ENCODE results near the gene DDB1.
A peak's percentile ranks its signal among the peaks of the same experiment; 100 is the strongest.

The DDB1 gene

DNA sequence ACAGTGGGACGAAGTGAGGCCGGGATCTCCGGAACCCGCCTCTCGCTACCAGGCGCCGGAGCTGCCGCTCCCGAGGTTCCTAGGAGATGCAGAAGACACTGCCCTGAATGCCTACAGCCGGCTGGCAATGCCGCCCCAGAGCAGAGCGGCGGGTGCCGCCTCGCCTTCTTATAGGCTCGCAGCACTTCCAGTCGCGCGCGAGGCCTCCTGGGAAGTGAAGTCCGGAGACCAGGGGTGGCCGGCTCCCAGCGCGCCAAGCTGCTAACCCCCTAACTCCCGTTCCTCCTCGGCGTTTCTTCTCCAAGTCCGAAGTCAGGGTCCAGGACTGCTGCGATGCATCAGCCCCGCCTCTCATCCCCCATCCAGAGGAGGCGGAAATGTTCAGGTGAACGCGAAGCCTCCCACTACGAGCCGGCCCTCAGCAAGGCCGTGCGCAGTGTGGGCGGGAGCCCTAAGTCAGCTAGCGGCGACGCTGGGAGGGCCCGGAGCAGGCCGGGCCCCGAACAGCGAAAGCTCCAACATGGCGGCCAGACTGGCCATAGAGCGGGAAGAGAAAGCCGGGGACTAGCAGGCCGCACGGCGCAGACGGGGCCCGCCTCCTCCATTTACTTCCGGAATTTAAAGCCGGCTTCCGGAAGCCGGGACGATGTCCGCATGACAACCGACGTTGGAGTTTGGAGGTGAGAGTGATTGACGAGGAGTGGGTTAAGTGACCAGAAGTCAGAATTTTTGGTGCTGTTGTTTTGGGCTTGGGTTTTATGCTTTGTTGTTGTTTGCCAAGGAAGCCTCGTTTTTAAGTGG, 29.0 kb upstream of the DDB1 start, which contains the start of the genes CYB561A3 and TMEM138:
CYB561A3 (minus strand) TSS at position 142 of the 801 bp plus-strand sequence. CDS start 5,169 bp downstream, outside the sequence.
TMEM138 (plus strand) TSS at position 634 of the 801 bp plus-strand sequence. CDS start 2,017 bp downstream, outside the sequence.
- peak; percentile 83 for DNase-seq (ENCODE audit: insufficient read length, low spot score)
- TF ChIP-seq CTCF (IDR thresholded peaks at IDR 0.05; ENCODE audit: insufficient read depth, missing control alignments): no peak
- FAIRE-seq: no peak

DNA sequence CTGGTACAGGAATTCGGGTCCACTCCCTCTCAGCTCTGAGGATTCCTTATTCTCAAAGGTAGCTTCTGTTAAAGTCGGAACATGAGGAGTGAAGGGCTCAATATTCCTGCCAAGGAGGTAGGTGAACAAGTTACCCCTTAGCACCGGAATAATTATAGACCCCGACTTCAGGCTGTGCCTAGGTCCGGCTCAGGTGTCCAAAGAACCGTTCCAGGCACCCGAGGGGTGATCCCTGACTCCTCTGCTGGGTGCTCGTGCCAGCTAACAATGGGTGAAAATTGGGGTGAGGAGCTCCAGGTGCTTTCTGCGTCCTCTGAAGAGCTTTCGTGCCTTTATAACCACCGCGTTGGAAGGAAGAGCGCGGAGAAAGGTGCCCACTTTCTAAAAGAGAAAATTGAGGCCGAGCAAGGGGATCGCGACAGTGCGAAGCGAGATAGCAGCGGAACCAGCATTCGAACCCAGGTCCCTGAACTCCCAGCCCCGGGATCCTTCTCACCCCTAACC, 28.4 kb upstream of the DDB1 start:
- FAIRE-seq: no peak
- TF ChIP-seq CTCF (IDR thresholded peaks at IDR 0.05; ENCODE audit: insufficient read depth, missing control alignments): no peak
- DNase-seq (ENCODE audit: insufficient read length, low spot score): no peak

DNA sequence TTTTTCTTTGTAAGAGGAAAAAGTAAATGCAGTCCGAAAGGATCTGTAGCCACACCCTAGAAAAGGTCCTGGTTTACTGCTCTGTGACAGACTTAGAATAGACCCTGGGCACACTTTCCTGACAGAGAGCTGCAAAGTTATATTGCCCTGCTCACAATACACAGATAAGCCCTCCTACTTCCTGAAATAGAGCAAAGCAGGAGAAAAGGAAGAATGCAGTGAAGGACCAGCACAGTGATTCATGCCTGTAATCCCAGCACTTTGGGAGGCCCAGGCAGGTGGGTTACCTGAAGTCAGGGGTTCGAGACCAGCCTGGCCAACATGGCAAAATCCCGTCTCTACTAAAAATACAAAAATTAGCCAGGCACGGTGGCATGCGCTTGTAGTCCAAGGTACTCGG, 26.6 kb upstream of the DDB1 start:
- no peak for DNase-seq (ENCODE audit: insufficient read length, low spot score)
- no peak for TF ChIP-seq CTCF (IDR thresholded peaks at IDR 0.05; ENCODE audit: insufficient read depth, missing control alignments)
- no peak for FAIRE-seq

GRCh38 chr11:61358566-61358965, 25.7 kb upstream of the DDB1 start:
- no peak for TF ChIP-seq CTCF (IDR thresholded peaks at IDR 0.05; ENCODE audit: insufficient read depth, missing control alignments)
- FAIRE-seq (no peak), DNase-seq (ENCODE audit: insufficient read length, low spot score) (no peak)

GRCh38 chr11:61357894-61358239, 25.0 kb upstream of the DDB1 start:
- no peak for TF ChIP-seq CTCF (IDR thresholded peaks at IDR 0.05; ENCODE audit: insufficient read depth, missing control alignments)
- no peak for DNase-seq (ENCODE audit: insufficient read length, low spot score)
- no peak for FAIRE-seq

DNA sequence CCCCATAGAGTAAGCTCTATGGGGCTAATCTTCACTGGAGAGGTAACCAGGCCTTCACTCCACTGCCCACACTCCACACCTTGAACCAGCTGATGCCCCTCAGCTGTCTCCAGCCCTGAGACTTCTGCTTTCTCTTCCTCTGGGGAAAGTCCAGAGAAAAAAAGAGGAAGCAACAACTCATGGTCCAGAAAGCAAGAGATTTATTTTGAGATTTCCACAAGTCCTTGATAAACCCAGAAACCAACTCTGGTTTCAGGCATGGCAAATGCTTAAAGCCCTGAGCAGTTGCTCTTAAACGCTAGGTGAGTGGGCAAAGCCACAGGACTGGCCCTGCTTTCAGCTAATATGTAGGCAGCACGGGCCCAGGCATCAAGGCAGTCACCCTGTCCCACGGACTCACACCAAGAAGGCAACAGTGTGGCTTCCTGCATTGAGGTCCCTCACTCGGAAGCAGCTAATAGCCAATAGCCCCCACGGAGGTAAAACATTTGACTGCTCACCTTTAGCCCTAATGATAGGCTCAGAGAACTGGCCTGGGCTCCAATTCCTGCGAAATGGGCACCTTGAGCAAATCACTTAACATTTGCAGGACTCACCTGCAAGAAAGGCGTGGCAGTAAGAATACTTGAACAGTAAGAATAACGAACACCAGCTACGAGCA, 24.5 kb upstream of the DDB1 start:
- TF ChIP-seq CTCF (IDR thresholded peaks at IDR 0.05; ENCODE audit: insufficient read depth, missing control alignments): no peak
- no peak for DNase-seq (ENCODE audit: insufficient read length, low spot score)
- no peak for FAIRE-seq

DNA sequence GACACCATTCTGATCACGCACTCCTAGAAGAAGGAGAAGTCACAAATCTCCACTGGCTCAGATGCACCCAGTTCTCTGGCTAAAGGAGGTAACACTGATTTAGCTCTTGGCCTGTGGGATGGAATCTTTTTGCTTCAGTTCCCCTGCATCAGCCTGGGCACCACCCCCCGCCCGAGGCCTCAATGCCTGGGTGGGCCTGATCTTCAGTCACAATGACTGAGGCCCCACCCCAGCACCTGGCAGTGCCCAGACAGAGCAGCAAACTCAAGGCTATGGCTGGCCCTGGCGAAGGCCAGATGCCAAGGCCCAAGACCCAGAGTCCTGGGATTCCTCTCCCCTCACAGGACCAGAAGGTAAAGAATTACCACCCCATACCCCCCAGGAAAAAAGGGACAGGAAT, 23.8 kb upstream of the DDB1 start:
- TF ChIP-seq CTCF (IDR thresholded peaks at IDR 0.05; ENCODE audit: insufficient read depth, missing control alignments): no peak
- no peak for FAIRE-seq
- no peak for DNase-seq (ENCODE audit: insufficient read length, low spot score)

Measured in D721Med (cell line).